Body of pancreas (tissue), 4 donors: ENCODE results near the gene OR51I1.

ENCODE experiments used
- CTCF ChIP-seq, 7 experiments: fragments of 450-650 bp in 4 of 7; fragments of 200-600 bp in 3 of 7; sonication (generic) in 3 of 7; IDR thresholded peaks; one replicate each; pipeline ENCODE4 v1.5.1; 2016 to 2019; ENCODE audit warnings: antibody characterized with exemption in 7 of 7
- POLR2A ChIP-seq, 3 donors: fragments of 450-650 bp; IDR thresholded peaks; one replicate each; pipeline ENCODE4 v1.6.1; 2016; ENCODE audit warnings: antibody characterized with exemption in 3 of 3, mild to moderate bottlenecking in 2 of 3

DNA sequence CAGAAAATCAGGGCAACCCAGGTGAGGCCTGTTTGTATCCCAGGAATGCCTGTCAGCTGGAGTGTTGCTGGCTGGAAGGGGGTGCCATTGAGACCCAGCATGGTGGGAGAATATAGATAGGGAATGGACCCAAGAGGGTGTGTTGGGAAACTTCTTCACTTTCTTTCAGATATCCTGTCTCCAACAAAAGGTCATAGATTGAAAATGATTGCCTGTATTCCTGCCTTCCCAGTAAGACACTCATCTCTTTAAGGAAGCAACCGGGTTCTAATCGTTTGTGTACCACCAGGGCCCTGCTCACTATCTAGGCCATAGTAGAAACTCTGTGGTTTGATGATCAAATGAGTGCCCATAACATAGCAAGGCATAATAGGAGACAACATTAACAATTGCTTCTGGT lies at the start of gene OR51I1:
- TF ChIP-seq CTCF (IDR thresholded peaks at IDR 0.05): no peak
- TF ChIP-seq POLR2A (IDR thresholded peaks at IDR 0.05): no peak
